Ectodermal cell (in vitro differentiated cells): ENCODE data around the gene AHCY. TPM values are rescaled to one million over a fixed set of nuclear protein-coding genes. Genes with fewer than 3 reads are reported as not detected.
"Not testable (repeated sequence)": the region's sequence is repeated elsewhere in the genome, so short reads cannot be mapped to it uniquely, and the experiment has no call there.

ENCODE experiments used
- H3K27ac ChIP-seq: 2 replicates; pipeline ENCODE4 v1.7.0; 2013; ENCODE audit warnings: mild to moderate bottlenecking, low read depth, low read length; ENCODE audit not compliant: insufficient read depth, poor library complexity, severe bottlenecking
- H3K27me3 ChIP-seq: 2 replicates; pipeline ENCODE4 v1.7.0; 2013; ENCODE audit warnings: mild to moderate bottlenecking, low read length; ENCODE audit not compliant: insufficient read depth, control insufficient read depth, poor library complexity, severe bottlenecking
- H3K36me3 ChIP-seq: one replicate; pipeline ENCODE4 v1.7.0; 2013; ENCODE audit warnings: low read length; ENCODE audit not compliant: control insufficient read depth, insufficient read depth
- H3K4me1 ChIP-seq: one replicate; pipeline ENCODE4 v1.7.0; 2013; ENCODE audit warnings: low read length; ENCODE audit not compliant: control insufficient read depth, insufficient read depth
- H3K4me3 ChIP-seq: 2 replicates; pipeline ENCODE4 v1.7.0; 2013; ENCODE audit warnings: low read depth, low read length, control low read depth; ENCODE audit not compliant: insufficient read depth
- H3K9me3 ChIP-seq: 2 replicates; pipeline ENCODE4 v1.7.0; 2013; ENCODE audit warnings: mild to moderate bottlenecking, low read length, moderate library complexity; ENCODE audit not compliant: control insufficient read depth
- WGBS, 2 experiments: methylation state at CpG; one replicate each; pipeline ENCODE4 v1.1.7; 2013; ENCODE audit warnings: missing lambda C conversion rate in 2 of 2; 5-methylcytosine and 5-hydroxymethylcytosine counted together
- polyA plus RNA-seq, 4 experiments: library from polyadenylated mRNA; stranded (reverse); fragments of 50-300 nt; gene quantifications; one replicate each; pipeline ENCODE4 v1.2.3, GENCODE V29; 2013

AHCY gene
- polyA plus RNA-seq (2013, experiment 1 of 4), result 258 TPM
- 247 TPM for polyA plus RNA-seq (2013, experiment 2 of 4)
- polyA plus RNA-seq (2013, experiment 3 of 4), result 182 TPM
- polyA plus RNA-seq (2013, experiment 4 of 4), result 195 TPM

- peaks cover 9% of the 10 kb centered on the region for H3K4me1 ChIP-seq
- 0% methylated on average over 79 of the region's 79 CpGs for WGBS, 2 experiments
- H3K4me3 ChIP-seq, result peak within 1 kb of the TSS; percentile 93
- H3K9me3 ChIP-seq, result no peaks in the 10 kb centered on the region
- H3K36me3 ChIP-seq, result peaks cover 3% of the 10 kb centered on the region
- H3K27ac ChIP-seq, result peak within 1 kb of the TSS; percentile 97
- no peaks in the 10 kb centered on the region for H3K27me3 ChIP-seq
These were observed at the start of gene AHCY for GRCh38 chr20:34302723-34303533. Gene AHCY (minus strand): TSS chr20:34303355. CDS start chr20:34303270, 85 bp downstream.

- H3K9me3 ChIP-seq, result no peaks in the 10 kb centered on the region
- no peak overlapping the region for H3K27ac ChIP-seq
- no peaks in the 10 kb centered on the region for H3K36me3 ChIP-seq
- H3K4me3 ChIP-seq, result no peak overlapping the region
- H3K27me3 ChIP-seq, result no peaks in the 10 kb centered on the region
- no peaks in the 10 kb centered on the region for H3K4me1 ChIP-seq
- WGBS, 2 experiments, result 92 to 97% methylated on average over 3 of the region's 3 CpGs
These were observed 46.9 kb upstream of the AHCY start for GRCh38 chr20:34350095-34350494.

- no peak overlapping the region for H3K4me3 ChIP-seq
- H3K4me1 ChIP-seq, result no peaks in the 10 kb centered on the region
- no peak overlapping the region for H3K27ac ChIP-seq
- H3K9me3 ChIP-seq, result no peaks in the 10 kb centered on the region
- no peaks in the 10 kb centered on the region for H3K27me3 ChIP-seq
- WGBS, 2 experiments, result 88 to 96% methylated on average over 4 of the region's 4 CpGs
- H3K36me3 ChIP-seq, result no peaks in the 10 kb centered on the region
These were observed 44.4 kb upstream of the AHCY start for GRCh38 chr20:34347571-34347970.

- H3K36me3 ChIP-seq, H3K27me3 ChIP-seq, H3K27ac ChIP-seq, H3K4me3 ChIP-seq, H3K4me1 ChIP-seq, H3K9me3 ChIP-seq: not testable (repeated sequence)
- WGBS, 2 experiments, result 94 to 96% methylated on average over 9 of the region's 9 CpGs
These were observed 43.3 kb upstream of the AHCY start for GRCh38 chr20:34346533-34346865.

- H3K27ac ChIP-seq, H3K27me3 ChIP-seq: not testable (repeated sequence)
- WGBS, 2 experiments, result 90 to 95% methylated on average over 8 to 9 of the region's 10 CpGs
These were observed 42.8 kb upstream of the AHCY start for GRCh38 chr20:34345839-34346532.

GRCh38 chr20:34345402-34345736 lies 42.2 kb upstream of the AHCY start:
- H3K4me3 ChIP-seq, result no peak overlapping the region
- H3K27me3 ChIP-seq, result no peaks in the 10 kb centered on the region
- 65 to 72% methylated on average over 6 of the region's 6 CpGs for WGBS, 2 experiments
- H3K9me3 ChIP-seq, result no peaks in the 10 kb centered on the region
- no peaks in the 10 kb centered on the region for H3K4me1 ChIP-seq
- H3K27ac ChIP-seq, result no peak overlapping the region
- no peaks in the 10 kb centered on the region for H3K36me3 ChIP-seq

More at GRCh38 chr20:34345839-34346532, 42.8 kb upstream of the AHCY start:
- not testable (repeated sequence) for H3K4me3 ChIP-seq, H3K36me3 ChIP-seq, H3K4me1 ChIP-seq, H3K9me3 ChIP-seq

GRCh38 chr20:34344238-34344637 lies 41.1 kb upstream of the AHCY start:
- Histone ChIP-seq H3K4me3 (no peak overlapping the region), H3K27me3 (no peaks in the 10 kb centered on the region), H3K4me1 (no peaks in the 10 kb centered on the region), H3K36me3 (no peaks in the 10 kb centered on the region), H3K9me3 (no peaks in the 10 kb centered on the region), H3K27ac (no peak overlapping the region)
- 85 to 87% methylated on average over 5 of the region's 5 CpGs for WGBS, 2 experiments

GRCh38 chr20:34343458-34344211 lies 40.5 kb upstream of the AHCY start:
- Histone ChIP-seq H3K9me3 (no peaks in the 10 kb centered on the region), H3K4me1 (no peaks in the 10 kb centered on the region), H3K27me3 (no peaks in the 10 kb centered on the region), H3K4me3 (no peak overlapping the region), H3K27ac (no peak overlapping the region), H3K36me3 (no peaks in the 10 kb centered on the region)
- 89% methylated on average over 10 of the region's 10 CpGs for WGBS, 2 experiments

GRCh38 chr20:34341199-34341598 lies 38.0 kb upstream of the AHCY start:
- not testable (repeated sequence) for H3K9me3 ChIP-seq, H3K4me3 ChIP-seq, H3K4me1 ChIP-seq, H3K27me3 ChIP-seq, H3K27ac ChIP-seq, H3K36me3 ChIP-seq
- WGBS, 2 experiments, result 94% methylated on average over 9 of the region's 9 CpGs

GRCh38 chr20:34340726-34341125 lies 37.6 kb upstream of the AHCY start:
- 90 to 92% methylated on average over 10 of the region's 10 CpGs for WGBS, 2 experiments
- H3K27me3 ChIP-seq, H3K27ac ChIP-seq, H3K36me3 ChIP-seq, H3K4me1 ChIP-seq, H3K4me3 ChIP-seq, H3K9me3 ChIP-seq: not testable (repeated sequence)
